ENCODE measurements around the gene PHF21A. TPM values are rescaled to one million over a fixed set of nuclear protein-coding genes. Genes with fewer than 3 reads are reported as not detected.

PHF21A gene
- total RNA-seq, 1 donor from 2014 or later: 69.3 TPM

- H3K27me3 ChIP-seq (ENCODE audit: insufficient read depth, low read length): peaks cover 6% of the 10 kb centered on the region
- no peaks in the 10 kb centered on the region for H3K4me1 ChIP-seq (ENCODE audit: insufficient read depth, low read length)
- H3K79me2 ChIP-seq (ENCODE audit: insufficient read depth, low read length): no peaks in the 10 kb centered on the region
- FAIRE-seq (no peak), DNase-seq (ENCODE audit: low read depth) (no peak)
- H3K27ac ChIP-seq (ENCODE audit: low read depth, low read length): no peak overlapping the region
- TF ChIP-seq CTCF (IDR thresholded peaks at IDR 0.05; ENCODE audit: insufficient read depth, low read depth, low read length): no peak
- no peak for TF ChIP-seq EZH2 (IDR thresholded peaks at IDR 0.05; ENCODE audit: insufficient read depth, low read length)
- H3K9me3 ChIP-seq (ENCODE audit: insufficient read depth, low read depth, low read length): no peaks in the 10 kb centered on the region
- Mint-ChIP-seq H3K27ac (ENCODE audit: unreplicated experiment) (no peak overlapping the region), H3K4me3 (ENCODE audit: unreplicated experiment) (no peak overlapping the region), H3K4me1 (ENCODE audit: low read depth, unreplicated experiment) (peaks cover 2% of the 10 kb centered on the region), H3K9me3 (ENCODE audit: unreplicated experiment) (no peaks in the 10 kb centered on the region), H3K27me3 (ENCODE audit: low read depth, unreplicated experiment) (peaks cover 13% of the 10 kb centered on the region), H3K36me3 (ENCODE audit: low read depth, unreplicated experiment) (no peaks in the 10 kb centered on the region)
- H3K9ac ChIP-seq (ENCODE audit: low read length): no peak overlapping the region
- H3K4me2 ChIP-seq (ENCODE audit: low read length): no peak overlapping the region
- no peak overlapping the region for H3K4me3 ChIP-seq (ENCODE audit: insufficient read depth, low read depth, low read length)
- H3K36me3 ChIP-seq (ENCODE audit: insufficient read depth, low read length): no peaks in the 10 kb centered on the region
- no peaks in the 10 kb centered on the region for H4K20me1 ChIP-seq (ENCODE audit: insufficient read depth, low read length)
- H2AFZ ChIP-seq (ENCODE audit: low read depth, low read length): no peak overlapping the region
Measured at GRCh38 chr11:46130286-46130940, 9.2 kb upstream of the PHF21A start.

GRCh38 chr11:46129133-46129532 lies 7.9 kb upstream of the PHF21A start:
- Histone ChIP-seq H3K4me1 (ENCODE audit: insufficient read depth, low read length) (no peaks in the 10 kb centered on the region), H3K9ac (ENCODE audit: low read length) (no peak overlapping the region), H4K20me1 (ENCODE audit: insufficient read depth, low read length) (no peaks in the 10 kb centered on the region), H3K4me3 (ENCODE audit: insufficient read depth, low read depth, low read length) (no peak overlapping the region), H3K36me3 (ENCODE audit: insufficient read depth, low read length) (no peaks in the 10 kb centered on the region), H2AFZ (ENCODE audit: low read depth, low read length) (no peak overlapping the region), H3K79me2 (ENCODE audit: insufficient read depth, low read length) (no peaks in the 10 kb centered on the region), H3K27me3 (ENCODE audit: insufficient read depth, low read length) (peaks cover 2% of the 10 kb centered on the region), H3K27ac (ENCODE audit: low read depth, low read length) (no peak overlapping the region), H3K9me3 (ENCODE audit: insufficient read depth, low read depth, low read length) (no peaks in the 10 kb centered on the region), H3K4me2 (ENCODE audit: low read length) (no peak overlapping the region)
- no peaks in the 10 kb centered on the region for H3K9me3 Mint-ChIP-seq (ENCODE audit: unreplicated experiment)
- no peaks in the 10 kb centered on the region for H3K36me3 Mint-ChIP-seq (ENCODE audit: low read depth, unreplicated experiment)
- FAIRE-seq (no peak), DNase-seq (ENCODE audit: low read depth) (no peak)
- no peak overlapping the region for H3K4me3 Mint-ChIP-seq (ENCODE audit: unreplicated experiment)
- no peak overlapping the region for H3K27ac Mint-ChIP-seq (ENCODE audit: unreplicated experiment)
- no peak for TF ChIP-seq EZH2 (IDR thresholded peaks at IDR 0.05; ENCODE audit: insufficient read depth, low read length)
- TF ChIP-seq CTCF (IDR thresholded peaks at IDR 0.05; ENCODE audit: insufficient read depth, low read depth, low read length): no peak
- peaks cover 9% of the 10 kb centered on the region for H3K27me3 Mint-ChIP-seq (ENCODE audit: low read depth, unreplicated experiment)
- H3K4me1 Mint-ChIP-seq (ENCODE audit: low read depth, unreplicated experiment): peaks cover 2% of the 10 kb centered on the region

GRCh38 chr11:46127150-46127638 lies 5.9 kb upstream of the PHF21A start:
- no peak overlapping the region for H2AFZ ChIP-seq (ENCODE audit: low read depth, low read length)
- FAIRE-seq (no peak), DNase-seq (ENCODE audit: low read depth) (peak; percentile 19)
- H4K20me1 ChIP-seq (ENCODE audit: insufficient read depth, low read length): no peaks in the 10 kb centered on the region
- Mint-ChIP-seq H3K9me3 (ENCODE audit: unreplicated experiment) (no peaks in the 10 kb centered on the region), H3K36me3 (ENCODE audit: low read depth, unreplicated experiment) (no peaks in the 10 kb centered on the region), H3K27ac (ENCODE audit: unreplicated experiment) (no peak overlapping the region), H3K4me3 (ENCODE audit: unreplicated experiment) (no peak overlapping the region), H3K27me3 (ENCODE audit: low read depth, unreplicated experiment) (peaks cover 9% of the 10 kb centered on the region), H3K4me1 (ENCODE audit: low read depth, unreplicated experiment) (peaks cover 3% of the 10 kb centered on the region)
- peaks cover 2% of the 10 kb centered on the region for H3K27me3 ChIP-seq (ENCODE audit: insufficient read depth, low read length)
- H3K4me2 ChIP-seq (ENCODE audit: low read length): no peak overlapping the region
- no peaks in the 10 kb centered on the region for H3K4me1 ChIP-seq (ENCODE audit: insufficient read depth, low read length)
- H3K9ac ChIP-seq (ENCODE audit: low read length): no peak overlapping the region
- H3K9me3 ChIP-seq (ENCODE audit: insufficient read depth, low read depth, low read length): no peaks in the 10 kb centered on the region
- no peak overlapping the region for H3K27ac ChIP-seq (ENCODE audit: low read depth, low read length)
- H3K36me3 ChIP-seq (ENCODE audit: insufficient read depth, low read length): no peaks in the 10 kb centered on the region
- TF ChIP-seq CTCF (IDR thresholded peaks at IDR 0.05; ENCODE audit: insufficient read depth, low read depth, low read length) (peak; percentile 24), EZH2 (IDR thresholded peaks at IDR 0.05; ENCODE audit: insufficient read depth, low read length) (no peak)
- H3K4me3 ChIP-seq (ENCODE audit: insufficient read depth, low read depth, low read length): no peak overlapping the region
- H3K79me2 ChIP-seq (ENCODE audit: insufficient read depth, low read length): no peaks in the 10 kb centered on the region

All from astrocyte (in vitro differentiated cells and primary cell).